MV-4-11 (cell line): ENCODE results near the gene SYNPO.

Source experiments
- DNase-seq: peaks from one replicate; lab custom pipeline; 2025; lab: John Stamatoyannopoulos, UW

The SYNPO gene

DNA sequence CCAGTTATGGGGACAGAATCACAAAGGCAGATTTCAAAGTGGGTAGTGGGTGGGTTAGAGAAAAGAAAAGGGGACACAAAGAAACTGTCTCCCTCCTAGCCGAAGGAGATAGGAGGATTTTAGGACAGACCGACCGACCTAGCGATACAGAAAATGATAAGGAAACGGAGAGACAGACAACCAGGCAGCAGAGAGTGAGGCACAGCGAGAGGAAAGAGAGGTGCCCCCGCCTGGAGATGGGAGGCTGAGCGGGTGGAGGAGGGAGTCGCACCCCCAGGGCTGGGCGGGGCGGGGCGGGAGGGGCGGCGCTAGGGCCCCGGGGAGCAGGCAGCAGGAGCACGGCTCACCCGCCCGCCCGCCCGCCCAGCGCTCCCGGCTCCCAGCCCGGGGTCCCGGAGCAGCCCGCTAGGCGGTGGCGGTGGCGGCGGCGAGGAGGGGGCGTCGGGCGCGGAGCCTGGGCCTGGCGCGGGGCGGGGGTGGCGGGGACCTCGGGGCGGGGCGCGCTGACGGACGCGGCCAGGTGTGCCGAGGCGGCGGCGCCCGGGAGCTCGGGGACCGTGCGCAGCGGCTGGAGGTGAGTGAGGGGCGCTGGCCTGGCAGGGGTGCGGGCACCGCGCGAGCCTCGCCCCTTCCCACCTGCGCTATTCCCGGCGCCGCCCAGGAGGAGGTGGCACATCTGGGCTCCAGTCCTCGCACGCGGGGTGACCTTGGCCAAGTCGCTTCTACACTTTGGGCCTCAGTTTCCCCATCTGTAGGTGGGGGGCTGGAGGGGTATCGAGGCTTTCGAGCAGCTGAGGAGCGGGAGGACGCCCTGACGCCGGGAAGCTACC is 15.9 kb upstream of the SYNPO start:
- DNase-seq = no peak

DNA sequence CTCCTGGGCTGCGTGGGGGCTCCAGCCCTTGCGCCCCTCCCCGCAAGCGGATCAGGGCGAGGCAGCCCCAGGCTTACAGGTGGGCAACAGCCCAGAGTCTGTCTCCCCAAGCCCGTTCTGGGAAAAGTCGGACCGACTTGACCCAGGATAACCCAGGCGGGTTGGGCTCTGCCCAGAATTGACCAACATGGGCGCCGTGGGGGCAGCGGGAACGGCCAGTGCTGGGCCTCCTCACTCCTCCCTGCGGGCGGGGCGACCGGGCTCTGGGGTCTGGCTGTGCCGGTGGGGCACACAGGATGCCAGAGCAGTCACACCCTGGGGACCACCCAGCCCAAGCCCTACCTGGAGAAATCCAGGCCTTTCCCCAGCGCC is 15.3 kb upstream of the SYNPO start:
- DNase-seq = no peak

DNA sequence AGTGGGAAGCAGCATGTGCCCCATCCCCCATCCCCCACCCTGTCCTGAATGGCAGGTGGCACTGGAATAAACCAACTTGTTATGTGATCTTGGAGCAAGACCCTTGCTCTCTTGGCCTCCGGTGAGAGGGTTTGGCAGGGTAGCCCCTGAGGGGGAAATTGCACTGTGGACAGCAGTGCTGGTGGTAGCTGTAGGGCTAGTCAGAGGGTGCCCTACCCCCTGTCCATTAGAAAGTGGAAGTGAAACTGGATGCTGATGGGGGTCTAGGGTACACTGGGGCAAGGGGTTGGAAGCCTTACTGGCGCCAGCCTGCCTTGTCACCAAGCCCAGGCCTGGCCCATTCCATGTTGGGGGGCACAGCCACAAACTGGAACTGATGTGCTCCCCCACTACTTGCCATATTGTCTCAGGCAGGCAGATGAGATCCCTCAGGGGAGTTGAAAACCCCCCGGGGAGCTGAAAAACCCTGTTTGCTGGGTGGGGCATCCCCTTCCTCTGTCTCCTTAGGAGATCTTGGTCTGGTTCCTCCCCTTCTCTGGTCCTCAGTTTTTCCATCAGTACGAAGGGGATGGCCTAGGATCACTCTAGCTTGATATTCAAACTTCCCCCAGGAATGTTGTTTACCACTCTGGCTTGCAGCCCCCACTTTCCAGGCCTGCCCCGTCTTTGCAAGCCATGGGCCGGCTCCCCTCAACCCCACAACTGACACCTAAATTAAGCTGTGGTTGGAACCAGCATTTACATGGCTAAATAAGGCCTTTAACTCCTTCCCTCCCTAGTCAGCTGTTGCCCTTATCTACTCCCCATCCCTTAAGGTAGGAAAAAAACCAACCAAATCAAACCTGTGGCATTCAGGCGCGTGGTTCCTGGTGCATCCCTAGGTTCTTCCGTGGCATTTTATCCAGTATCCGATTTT is 14.4 kb upstream of the SYNPO start:
- DNase-seq = no peak

DNA sequence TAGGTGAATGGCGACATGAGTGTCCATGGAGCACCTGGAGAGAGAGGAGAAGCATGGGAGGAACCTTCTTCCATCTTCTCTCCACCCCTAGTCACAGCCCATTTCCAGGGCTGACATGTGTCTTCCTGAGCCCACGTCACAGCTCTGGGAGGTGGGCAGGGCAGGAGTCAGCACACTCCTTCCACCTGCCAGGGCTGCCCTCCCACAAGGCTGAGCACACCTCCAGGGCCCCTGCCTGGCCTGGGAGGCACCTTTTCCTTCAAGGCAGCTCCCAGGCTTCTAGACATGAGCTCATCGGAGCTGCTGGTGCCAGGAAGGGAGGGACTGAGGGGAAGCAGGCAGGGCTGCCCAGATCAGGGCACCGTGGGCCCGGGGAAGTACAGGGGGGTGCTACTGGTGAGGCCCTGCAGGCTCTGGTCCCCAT is 13.6 kb upstream of the SYNPO start:
- DNase-seq = no peak

DNA sequence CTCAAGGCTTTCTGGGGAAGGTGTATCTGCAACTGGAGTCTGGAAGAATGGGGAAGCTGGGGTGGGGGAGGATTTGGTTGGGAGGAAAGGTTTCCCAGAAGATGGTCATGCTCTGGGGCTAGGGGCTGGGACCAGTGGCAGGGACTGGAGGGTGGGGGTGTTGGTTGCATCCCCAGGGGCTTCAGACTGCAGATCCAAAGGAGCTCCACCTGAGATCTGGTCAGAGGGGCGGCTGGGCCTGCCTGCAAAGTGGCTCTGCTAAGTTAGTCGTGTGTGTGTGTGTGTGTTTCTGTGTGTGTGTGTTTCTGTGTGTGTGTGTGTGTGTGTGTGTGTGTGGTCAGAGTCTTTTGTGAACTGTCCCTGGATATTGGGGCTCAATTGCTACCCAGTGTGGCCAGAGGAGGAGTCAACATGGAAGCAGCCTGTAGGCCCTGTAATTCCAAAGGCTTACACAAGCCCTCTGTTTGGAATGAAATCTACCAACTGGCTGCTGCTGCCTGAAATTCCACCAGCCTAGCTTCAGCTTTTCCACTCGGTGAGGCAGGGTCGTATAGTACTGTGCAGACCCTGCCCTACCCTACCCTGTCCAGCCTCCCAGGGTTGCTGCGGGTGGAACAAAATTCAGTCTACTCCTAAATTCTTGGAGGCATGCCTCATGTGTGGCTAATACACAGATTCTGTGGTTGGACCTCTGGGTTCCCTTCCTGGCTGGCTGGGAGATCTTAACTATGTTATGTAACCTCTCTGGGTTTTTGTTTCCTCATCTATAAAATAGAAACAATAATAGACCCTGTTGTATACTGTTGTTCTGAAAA is 12.5 kb upstream of the SYNPO start:
- peak; percentile 74 for DNase-seq

DNA sequence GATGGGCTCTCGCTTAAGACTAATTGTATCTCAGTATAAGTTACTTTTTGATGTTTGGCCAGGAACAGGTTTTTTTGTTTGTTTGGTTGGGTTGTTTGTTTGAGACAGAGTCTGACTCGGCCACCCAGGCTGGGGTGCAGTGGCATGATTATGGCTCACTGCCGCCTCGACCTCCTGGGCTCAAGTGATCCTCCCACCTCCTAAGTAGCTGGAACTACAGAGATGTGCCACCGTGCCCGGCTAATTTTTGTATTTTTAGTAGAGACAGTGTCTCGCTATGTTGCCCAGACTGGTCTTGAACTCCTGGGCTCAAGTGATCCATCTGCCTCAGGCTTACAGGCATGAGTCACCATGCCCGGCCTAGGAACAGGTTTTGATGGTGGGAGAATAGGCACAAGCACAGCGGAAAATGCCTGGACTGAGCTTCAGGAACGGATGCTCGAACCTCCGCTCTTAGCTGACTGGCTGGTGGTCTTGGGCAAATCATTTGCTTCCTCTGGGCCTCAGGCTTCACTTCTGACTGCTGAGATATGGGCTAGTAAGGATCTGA is 11.4 kb upstream of the SYNPO start:
- DNase-seq = no peak

DNA sequence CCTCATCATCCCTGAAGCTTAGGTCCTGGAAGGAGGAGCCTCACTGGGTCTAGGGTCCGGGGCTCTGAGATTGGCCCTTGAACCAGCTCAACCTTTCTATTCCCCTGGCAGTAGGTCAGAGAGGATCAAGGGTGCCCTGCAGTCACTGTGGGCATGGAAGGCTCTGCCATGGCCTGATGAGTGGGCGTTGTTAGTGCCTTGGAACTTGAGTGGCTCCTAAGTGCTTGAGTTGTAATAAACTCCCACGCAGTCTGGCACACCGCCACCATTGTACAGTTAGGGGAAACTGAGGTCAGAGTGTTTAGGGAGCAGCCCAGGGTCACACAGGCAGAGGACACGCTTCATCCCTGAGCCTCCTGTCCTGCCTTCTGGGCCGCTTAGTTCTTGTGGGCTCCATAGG is 10.4 kb upstream of the SYNPO start:
- DNase-seq = no peak

DNA sequence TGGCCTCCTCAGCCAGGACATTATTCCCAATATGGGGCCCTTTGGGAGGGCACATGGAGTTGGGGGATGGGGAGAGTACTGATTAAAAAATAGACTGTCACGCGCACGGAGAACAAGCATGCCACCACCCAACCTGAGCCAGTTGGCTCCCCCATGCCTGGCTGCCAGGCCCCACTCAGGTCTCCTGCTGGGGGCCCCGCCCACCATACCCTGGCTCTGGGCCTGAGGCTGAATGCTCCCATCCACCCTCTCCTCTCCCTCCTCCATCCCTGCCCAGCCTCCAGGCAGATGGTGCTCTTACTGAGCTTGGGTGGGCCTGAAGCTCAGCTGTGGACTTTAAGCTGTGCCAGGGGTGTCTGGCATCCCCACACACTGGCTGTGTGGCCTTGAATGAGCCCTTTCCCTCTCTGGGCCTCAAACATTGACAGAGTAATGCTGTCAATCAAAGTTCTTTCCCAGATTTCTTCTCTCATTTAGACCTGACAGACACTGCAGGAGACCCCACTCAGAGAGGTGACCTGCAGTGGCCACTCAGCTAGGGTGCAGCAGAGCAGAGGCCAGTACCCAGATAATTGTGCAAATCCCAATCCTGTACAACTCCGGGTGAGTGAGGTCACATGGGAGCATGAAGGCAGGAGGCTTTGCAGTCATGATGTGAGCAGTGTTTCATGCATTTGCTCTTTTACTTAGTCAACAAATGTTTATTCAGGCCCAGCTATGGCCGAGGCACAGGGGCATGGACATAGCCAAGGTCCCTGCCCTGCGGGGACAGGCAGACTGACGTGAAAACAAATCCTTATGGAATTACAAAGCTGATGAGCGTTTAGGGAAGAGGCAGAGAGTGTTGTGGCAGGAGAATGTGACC is 9.8 kb upstream of the SYNPO start:
- DNase-seq = no peak

DNA sequence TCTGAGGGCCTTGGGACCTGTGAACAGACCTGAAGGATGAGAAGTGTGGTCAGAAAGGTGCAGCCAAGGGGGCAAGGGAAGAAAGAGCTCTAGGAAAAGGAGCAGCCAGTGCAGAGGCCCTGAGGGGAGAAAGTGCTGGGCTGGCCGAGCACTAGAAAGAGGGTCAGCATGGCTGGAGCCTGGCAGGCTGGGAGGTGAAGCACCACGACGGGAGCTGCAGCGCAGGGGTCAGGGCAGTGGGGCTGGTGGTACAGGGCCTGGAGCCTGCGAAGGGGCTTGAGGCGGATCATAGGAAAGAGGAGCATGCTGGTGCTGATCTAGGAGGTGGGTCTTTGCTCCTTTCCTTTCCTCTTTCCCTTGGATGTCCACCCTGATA is 9.1 kb upstream of the SYNPO start:
- DNase-seq = no peak

DNA sequence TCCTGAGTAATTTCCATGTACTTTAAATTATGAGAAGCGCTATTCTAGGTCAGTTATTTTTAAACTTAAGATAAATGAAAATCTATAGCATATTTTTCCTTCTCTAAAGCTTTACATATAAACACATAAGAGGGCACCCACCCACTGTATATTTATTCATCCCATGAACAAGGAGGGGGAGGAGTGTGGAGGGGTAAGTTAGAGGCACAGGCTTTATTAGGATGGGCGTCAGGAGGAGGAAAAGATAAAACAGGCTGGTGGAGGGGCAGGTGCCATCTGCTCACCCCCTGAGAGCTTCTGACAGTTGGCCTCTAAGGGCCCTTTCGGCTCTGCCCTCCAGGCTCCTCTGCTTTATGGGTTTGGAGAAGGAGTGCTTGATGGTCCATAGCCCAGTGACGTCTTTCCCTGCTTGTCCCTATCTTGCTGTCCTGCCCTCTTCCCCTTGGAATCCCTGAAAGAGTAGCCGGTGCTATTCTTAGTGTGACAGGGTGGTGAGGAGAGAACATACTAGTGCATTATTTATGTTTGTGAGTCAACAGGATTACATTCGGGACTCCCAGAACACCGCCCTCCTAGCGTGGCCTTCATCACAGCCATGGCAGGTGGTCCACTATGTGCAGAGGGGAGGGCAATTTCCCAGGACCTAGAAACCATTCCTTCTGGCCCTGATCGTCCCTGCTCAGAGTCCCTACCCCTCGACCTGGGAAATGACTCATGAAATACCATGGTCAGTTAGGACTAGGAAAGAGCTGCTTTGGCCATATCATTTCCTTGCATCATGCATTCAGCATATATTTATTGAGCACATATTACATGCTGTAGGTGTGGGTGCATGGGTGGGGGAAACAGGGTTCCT is 7.9 kb upstream of the SYNPO start:
- no peak for DNase-seq

DNA sequence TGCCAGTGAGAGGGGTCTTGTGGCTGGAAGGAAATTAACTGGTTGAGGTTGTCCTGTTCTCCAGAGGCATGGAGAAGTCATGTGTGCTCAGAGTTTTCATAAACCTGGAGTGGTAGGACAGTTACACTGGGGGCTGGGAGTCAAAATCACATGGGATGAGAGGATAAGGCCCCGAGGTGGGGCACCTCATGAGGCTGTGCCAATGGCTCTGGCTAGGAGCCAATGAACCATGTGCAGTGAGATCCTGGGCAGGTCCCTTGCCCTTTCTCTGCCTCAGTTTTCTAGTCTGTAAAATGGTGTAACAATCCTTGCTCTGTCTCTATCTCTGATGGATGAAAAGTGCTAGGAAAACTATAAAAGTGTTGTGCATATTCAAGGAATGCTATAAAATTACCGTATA is 7.0 kb upstream of the SYNPO start:
- DNase-seq = no peak

DNA sequence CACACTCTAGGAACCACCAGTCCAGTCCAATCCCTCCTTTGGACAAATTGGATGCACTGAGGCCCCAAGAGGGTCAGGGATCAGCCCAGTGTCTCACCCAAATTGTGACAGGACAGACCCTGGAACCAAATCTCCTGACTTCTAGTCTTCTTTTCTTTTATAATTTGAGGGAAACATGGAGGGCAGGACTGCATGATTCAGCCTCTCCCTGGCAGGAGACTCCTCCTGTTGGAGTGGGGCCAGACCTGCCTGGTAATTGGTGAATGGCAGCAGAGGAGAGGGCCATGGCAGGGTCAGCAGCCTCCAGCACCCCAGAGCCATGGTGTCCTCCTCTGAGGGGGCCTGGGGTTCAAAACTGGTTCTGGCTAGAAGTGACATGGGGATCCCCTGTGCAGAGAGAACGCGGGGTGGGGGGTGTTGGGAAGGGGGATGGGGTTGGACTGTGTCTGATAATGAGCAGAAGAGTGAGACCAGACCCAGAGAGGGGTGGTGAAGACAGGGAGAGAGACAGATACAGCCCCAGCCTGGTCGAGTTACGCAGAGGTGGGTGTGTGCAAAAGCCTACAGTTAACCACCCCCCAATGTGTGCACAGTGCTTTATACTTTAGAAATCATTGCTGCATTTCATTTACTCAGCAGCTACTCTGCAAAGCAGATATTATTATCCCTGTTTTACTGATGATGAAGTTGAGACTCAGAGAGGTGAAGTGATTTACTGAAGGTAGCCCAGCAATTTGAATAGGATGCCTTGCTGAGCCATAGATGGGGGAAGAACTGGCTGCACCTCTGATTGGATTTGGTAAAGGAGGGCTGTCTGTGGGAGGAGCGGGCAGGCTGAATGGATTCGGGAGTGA is 3.8 kb upstream of the SYNPO start:
- no peak for DNase-seq

DNA sequence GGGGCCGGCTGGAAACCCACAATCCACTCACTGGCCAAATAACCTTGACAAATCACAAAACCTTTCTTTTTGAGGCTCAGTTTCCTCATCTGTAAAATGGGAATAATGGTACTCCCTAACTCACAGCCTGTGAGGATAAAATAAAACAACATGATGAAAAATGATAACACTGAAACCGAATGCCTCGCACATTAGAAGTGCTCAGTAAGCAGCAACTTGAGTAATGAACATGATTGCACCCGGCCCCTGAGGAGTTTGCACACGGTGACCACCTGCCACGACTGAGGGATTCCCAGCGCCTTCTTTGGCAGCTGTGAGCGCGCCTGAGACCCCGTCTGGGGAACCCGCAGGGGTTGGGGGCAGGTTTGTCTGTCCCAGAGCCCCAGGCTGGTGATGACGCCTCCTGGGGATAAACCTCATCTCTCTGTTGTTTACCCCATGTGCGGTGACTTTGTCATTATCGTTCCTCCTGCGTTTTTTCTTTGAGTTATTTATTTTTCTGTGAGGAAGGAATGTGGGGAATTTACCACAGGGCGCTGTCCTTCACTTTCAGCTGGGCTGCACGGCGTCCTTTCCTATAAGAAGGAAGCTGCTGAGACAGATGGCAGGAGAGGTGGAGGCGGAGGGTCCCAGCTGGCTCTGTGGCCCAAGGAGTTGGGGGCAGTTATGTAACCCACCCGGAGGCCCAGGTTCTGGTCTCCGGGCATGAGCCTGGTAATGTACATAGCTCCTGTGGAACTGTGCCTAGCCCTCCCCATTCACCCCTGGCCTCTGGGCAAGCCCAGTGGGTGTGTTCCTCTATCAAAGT is 3.0 kb upstream of the SYNPO start:
- DNase-seq = no peak

DNA sequence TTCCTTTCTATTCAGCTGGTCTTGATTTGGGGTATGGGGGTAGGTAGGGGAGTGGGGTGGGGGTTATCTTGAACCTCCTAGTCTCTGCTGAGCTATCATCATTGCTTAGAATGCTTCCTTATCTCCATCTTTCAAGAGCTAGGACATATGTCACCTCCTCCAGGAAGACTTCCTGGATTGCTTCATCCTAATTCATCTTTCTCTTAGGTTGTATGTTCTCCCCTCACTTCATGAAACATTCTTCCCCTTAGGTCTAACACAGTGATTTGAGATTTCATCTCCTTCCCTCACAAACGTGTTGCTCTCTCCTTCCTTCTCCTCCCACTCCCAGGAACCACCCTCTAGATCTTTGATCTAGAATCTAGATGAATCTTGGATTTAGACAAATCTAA is 2.4 kb upstream of the SYNPO start:
- DNase-seq = no peak

DNA sequence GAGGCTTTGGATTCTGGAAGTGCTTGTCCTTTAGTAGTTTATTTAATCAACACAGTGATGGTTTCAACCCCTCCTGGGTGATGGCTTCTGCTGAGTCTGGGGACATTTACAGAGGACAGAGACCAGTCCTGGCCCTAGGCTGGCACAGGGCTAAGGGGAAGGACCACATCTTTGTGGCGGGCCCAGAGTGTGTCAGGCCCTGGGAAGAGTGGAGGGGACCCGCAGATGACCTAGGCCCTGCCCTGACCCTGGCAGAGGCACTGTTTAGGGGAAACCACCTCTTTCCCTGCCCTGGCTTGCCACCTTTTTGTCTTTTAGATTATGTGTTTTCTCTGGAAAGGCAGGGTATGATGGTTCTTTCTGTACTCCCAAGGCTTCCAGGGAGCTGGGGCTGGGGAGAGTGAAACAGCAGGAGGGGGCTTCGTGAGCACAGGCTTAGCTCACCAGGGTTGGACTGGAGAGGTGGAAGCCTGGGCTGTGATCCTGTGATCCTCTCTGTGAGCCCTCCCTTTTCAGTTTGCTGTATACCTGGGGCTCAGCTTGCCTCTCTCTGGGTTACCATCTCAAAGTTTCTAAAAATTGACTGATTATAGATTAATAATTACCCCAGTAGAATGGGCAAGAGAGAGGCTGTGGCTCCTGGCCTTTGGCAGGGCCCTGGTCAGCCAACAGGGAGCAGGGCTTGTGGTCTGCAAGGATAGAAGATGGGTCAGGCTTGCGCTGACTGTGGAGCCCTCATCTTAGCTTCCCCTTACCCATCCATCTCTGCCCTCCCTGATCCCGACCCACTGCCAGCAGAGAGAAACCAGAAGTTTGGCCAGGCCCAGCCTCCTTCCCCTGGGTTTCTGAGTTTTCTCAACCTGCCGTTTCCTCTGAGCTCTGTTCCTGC is 1.7 kb upstream of the SYNPO start:
- DNase-seq = no peak

DNA sequence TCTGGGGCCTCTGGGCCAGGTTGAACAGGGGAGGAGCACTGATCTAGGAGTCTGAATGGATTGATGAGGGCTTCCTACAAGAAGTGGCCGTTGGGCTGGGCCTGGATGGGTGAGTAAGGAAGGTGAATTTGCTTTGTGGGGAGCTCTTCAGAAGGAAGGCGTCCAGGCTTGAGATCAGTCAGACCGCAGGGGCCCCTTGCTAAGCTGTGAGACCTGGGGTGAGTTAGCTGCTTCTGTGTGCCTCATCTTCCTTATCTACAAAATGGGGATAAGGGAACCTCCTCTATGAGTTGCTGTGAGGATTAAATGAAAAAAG is 1.1 kb upstream of the SYNPO start:
- DNase-seq = no peak

DNA sequence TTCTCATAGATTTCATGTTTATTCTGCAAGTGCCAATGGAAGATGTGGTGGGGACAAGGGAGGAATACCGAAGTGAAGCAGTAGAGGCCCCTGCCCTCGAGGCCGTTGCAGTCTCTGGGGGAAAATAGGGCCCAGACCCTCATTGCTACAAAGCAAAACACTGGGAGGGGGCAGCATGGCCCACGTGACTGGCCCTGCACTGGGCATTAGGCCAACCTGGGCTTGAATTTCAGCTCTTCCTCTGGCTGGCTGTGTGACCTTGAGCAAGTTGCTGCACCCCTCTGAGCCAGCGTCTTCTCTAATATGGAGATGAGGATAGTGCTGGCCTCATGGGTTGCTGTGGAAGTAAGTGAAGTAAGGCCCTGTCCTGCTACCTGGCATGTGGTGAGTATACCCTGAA is 709 bp upstream of the SYNPO start:
- no peak for DNase-seq
